ENCODE results near the gene HFE. TPM values are rescaled to one million over a fixed set of nuclear protein-coding genes. Genes with fewer than 3 reads are reported as not detected.
"Not testable (repeated sequence)": the region's sequence is repeated elsewhere in the genome, so short reads cannot be mapped to it uniquely, and the experiment has no call there.

Gene HFE
- total RNA-seq: 10 to 100 TPM in 1 of 4 donors, 1 to 10 TPM in 3; 4.3 to 13.2 (median 8.4) TPM
- 5.3 TPM for polyA plus RNA-seq
- long read RNA-seq, donor 1, full-length matches to known transcripts: 6 of 8 reads
- long read RNA-seq, donor 1, partial matches to known transcripts: 1 of 8 reads
- long read RNA-seq, donor 1, other reads (novel, unspliced or antisense): 1 of 8 reads
- long read RNA-seq, donor 2, partial matches to known transcripts: 0 of 2 reads
- long read RNA-seq, donor 2, other reads (novel, unspliced or antisense): 2 of 2 reads
- long read RNA-seq, donor 3, full-length matches to known transcripts: 4 of 5 reads
- long read RNA-seq, donor 3, partial matches to known transcripts: 1 of 5 reads
- long read RNA-seq, donor 3, other reads (novel, unspliced or antisense): 0 of 5 reads
- long read RNA-seq, donor 4, full-length matches to known transcripts: 1 of 1 reads
- long read RNA-seq, donor 4, partial matches to known transcripts: 0 of 1 reads
- long read RNA-seq, donor 4, other reads (novel, unspliced or antisense): 0 of 1 reads

- H3K9me3 ChIP-seq (ENCODE audit: control insufficient read depth, low read length): no peaks in the 10 kb centered on the region
Measured at GRCh38 chr6:26087284-26088115, at the start of gene HFE. TSS of gene HFE (plus strand) at chr6:26087429. CDS start at chr6:26087441, 12 bp downstream.

GRCh38 chr6:26041946-26042345 lies 45.3 kb upstream of the HFE start:
- peaks cover 2% of the 10 kb centered on the region for H3K4me1 ChIP-seq (ENCODE audit: control insufficient read depth, insufficient read depth, low read length)
- H3K4me3 ChIP-seq (ENCODE audit: low read length): no peak overlapping the region
- ATAC-seq: no peak
- DNase-seq: no peak
- no peak overlapping the region for H3K27ac ChIP-seq (ENCODE audit: low read length)
- intact Hi-C loops (cut with DNase I): no loop called here
- no peaks in the 10 kb centered on the region for H3K9me3 ChIP-seq (ENCODE audit: control insufficient read depth, low read length)
- no peaks in the 10 kb centered on the region for H3K27me3 ChIP-seq (ENCODE audit: control insufficient read depth, insufficient read depth)
- 89% methylated on average over 1 of the region's 1 CpG for WGBS

More at GRCh38 chr6:26087284-26088115, at the start of gene HFE:
- Histone ChIP-seq H3K27ac (ENCODE audit: low read length) (peak within 1 kb of the TSS; percentile 98), H3K27me3 (ENCODE audit: control insufficient read depth, insufficient read depth) (no peaks in the 10 kb centered on the region), H3K4me3 (ENCODE audit: low read length) (peak within 1 kb of the TSS; percentile 89), H3K4me1 (ENCODE audit: control insufficient read depth, insufficient read depth, low read length) (peaks cover 2% of the 10 kb centered on the region)
- DNase-seq (peak; percentile 58 to 85 (median 83)), ATAC-seq (peak; percentile 75 to 81)
- 3% methylated on average over 41 of the region's 41 CpGs for WGBS
- intact Hi-C loops (cut with DNase I): no loop called here

- peak; percentile 97 for ATAC-seq
- H3K9me3 ChIP-seq (ENCODE audit: control insufficient read depth, low read length): no peaks in the 10 kb centered on the region
- H3K4me3 ChIP-seq (ENCODE audit: low read length): peak overlapping the region; percentile 80
- no peaks in the 10 kb centered on the region for H3K27me3 ChIP-seq (ENCODE audit: control insufficient read depth, insufficient read depth)
- peaks cover 2% of the 10 kb centered on the region for H3K4me1 ChIP-seq (ENCODE audit: control insufficient read depth, insufficient read depth, low read length)
- H3K27ac ChIP-seq (ENCODE audit: low read length): peak overlapping the region; percentile 96
- 3% methylated on average over 32 of the region's 32 CpGs for WGBS
- intact Hi-C loops (cut with DNase I): no loop called here
- DNase-seq: peak; percentile 58 to 79 (median 77)
Measured at GRCh38 chr6:26043384-26044139, 43.7 kb upstream of the HFE start.

GRCh38 chr6:26044140-26045064 lies 42.8 kb upstream of the HFE start:
- peak; percentile 51 to 72 (median 68) for DNase-seq
- intact Hi-C loops (cut with DNase I): no loop called here
- under 1% methylated on average over 40 of the region's 40 CpGs for WGBS

GRCh38 chr6:26045065-26045927 lies 41.9 kb upstream of the HFE start:
- Histone ChIP-seq H3K4me3 (ENCODE audit: low read length) (peak overlapping the region; percentile 80), H3K27me3 (ENCODE audit: control insufficient read depth, insufficient read depth) (no peaks in the 10 kb centered on the region), H3K4me1 (ENCODE audit: control insufficient read depth, insufficient read depth, low read length) (peaks cover 2% of the 10 kb centered on the region), H3K27ac (ENCODE audit: low read length) (peak overlapping the region; percentile 96), H3K9me3 (ENCODE audit: control insufficient read depth, low read length) (no peaks in the 10 kb centered on the region)
- DNase-seq (peak; percentile 69 to 84 (median 73)), ATAC-seq (peak; percentile 84)
- intact Hi-C loops (cut with DNase I): no loop called here
- 2% methylated on average over 47 of the region's 47 CpGs for WGBS

More at GRCh38 chr6:26044140-26045064, 42.8 kb upstream of the HFE start:
- peak overlapping the region; percentile 80 for H3K4me3 ChIP-seq (ENCODE audit: low read length)
- H3K27ac ChIP-seq (ENCODE audit: low read length): peak overlapping the region; percentile 96
- H3K27me3 ChIP-seq (ENCODE audit: control insufficient read depth, insufficient read depth): no peaks in the 10 kb centered on the region
- peak; percentile 17 to 59 for ATAC-seq
- H3K9me3 ChIP-seq (ENCODE audit: control insufficient read depth, low read length): no peaks in the 10 kb centered on the region
- peaks cover 2% of the 10 kb centered on the region for H3K4me1 ChIP-seq (ENCODE audit: control insufficient read depth, insufficient read depth, low read length)

- Histone ChIP-seq H3K4me1 (ENCODE audit: control insufficient read depth, insufficient read depth, low read length) (peaks cover 2% of the 10 kb centered on the region), H3K9me3 (ENCODE audit: control insufficient read depth, low read length) (no peaks in the 10 kb centered on the region), H3K4me3 (ENCODE audit: low read length) (no peak overlapping the region), H3K27me3 (ENCODE audit: control insufficient read depth, insufficient read depth) (no peaks in the 10 kb centered on the region), H3K27ac (ENCODE audit: low read length) (no peak overlapping the region)
- no peak for ATAC-seq
- DNase-seq: no peak
- intact Hi-C loops (cut with DNase I): no loop called here
- 30% methylated on average over 5 of the region's 5 CpGs for WGBS
Measured at GRCh38 chr6:26045928-26046368, 41.3 kb upstream of the HFE start.

- H3K27me3 ChIP-seq (ENCODE audit: control insufficient read depth, insufficient read depth); H3K4me3 ChIP-seq (ENCODE audit: low read length); H3K27ac ChIP-seq (ENCODE audit: low read length); intact Hi-C loops (cut with DNase I); H3K9me3 ChIP-seq (ENCODE audit: control insufficient read depth, low read length); ATAC-seq; H3K4me1 ChIP-seq (ENCODE audit: control insufficient read depth, insufficient read depth, low read length); DNase-seq: not testable (repeated sequence)
- 94% methylated on average over 12 of the region's 18 CpGs for WGBS
Measured at GRCh38 chr6:26047329-26047728, 39.9 kb upstream of the HFE start.

- H3K4me1 ChIP-seq (ENCODE audit: control insufficient read depth, insufficient read depth, low read length): peaks cover 2% of the 10 kb centered on the region
- no peak for DNase-seq
- no peak overlapping the region for H3K27ac ChIP-seq (ENCODE audit: low read length)
- no peak overlapping the region for H3K4me3 ChIP-seq (ENCODE audit: low read length)
- no peaks in the 10 kb centered on the region for H3K27me3 ChIP-seq (ENCODE audit: control insufficient read depth, insufficient read depth)
- no peak for ATAC-seq
- no peaks in the 10 kb centered on the region for H3K9me3 ChIP-seq (ENCODE audit: control insufficient read depth, low read length)
- intact Hi-C loops (cut with DNase I): no loop called here
- 88% methylated on average over 2 of the region's 2 CpGs for WGBS
Measured at GRCh38 chr6:26048590-26048989, 38.6 kb upstream of the HFE start.

GRCh38 chr6:26051665-26052310 lies 35.4 kb upstream of the HFE start:
- no peak overlapping the region for H3K4me3 ChIP-seq (ENCODE audit: low read length)
- H3K27me3 ChIP-seq (ENCODE audit: control insufficient read depth, insufficient read depth): no peaks in the 10 kb centered on the region
- intact Hi-C loops (cut with DNase I): loop anchor here in 1 of 4 donors (10.0 kb wide), 1 partner anchor 143 kb away; a partner anchor contains a TSS
- 95% methylated on average over 4 of the region's 4 CpGs for WGBS
- DNase-seq: no peak
- H3K4me1 ChIP-seq (ENCODE audit: control insufficient read depth, insufficient read depth, low read length): no peaks in the 10 kb centered on the region
- H3K9me3 ChIP-seq (ENCODE audit: control insufficient read depth, low read length): no peaks in the 10 kb centered on the region
- no peak overlapping the region for H3K27ac ChIP-seq (ENCODE audit: low read length)
- ATAC-seq: no peak

All from right cardiac atrium (tissue), 5 donors.